CD4-positive, alpha-beta T cell treated with Interferon gamma for 1 hour (primary cell): ENCODE data around the gene TMEM132D.
"Not testable (repeated sequence)": the region's sequence is repeated elsewhere in the genome, so short reads cannot be mapped to it uniquely, and the experiment has no call there.

Source experiments
- DNase-seq: peaks from one replicate; pipeline ENCODE4 v3.0.0-alpha.2; 2020

Gene TMEM132D

DNA sequence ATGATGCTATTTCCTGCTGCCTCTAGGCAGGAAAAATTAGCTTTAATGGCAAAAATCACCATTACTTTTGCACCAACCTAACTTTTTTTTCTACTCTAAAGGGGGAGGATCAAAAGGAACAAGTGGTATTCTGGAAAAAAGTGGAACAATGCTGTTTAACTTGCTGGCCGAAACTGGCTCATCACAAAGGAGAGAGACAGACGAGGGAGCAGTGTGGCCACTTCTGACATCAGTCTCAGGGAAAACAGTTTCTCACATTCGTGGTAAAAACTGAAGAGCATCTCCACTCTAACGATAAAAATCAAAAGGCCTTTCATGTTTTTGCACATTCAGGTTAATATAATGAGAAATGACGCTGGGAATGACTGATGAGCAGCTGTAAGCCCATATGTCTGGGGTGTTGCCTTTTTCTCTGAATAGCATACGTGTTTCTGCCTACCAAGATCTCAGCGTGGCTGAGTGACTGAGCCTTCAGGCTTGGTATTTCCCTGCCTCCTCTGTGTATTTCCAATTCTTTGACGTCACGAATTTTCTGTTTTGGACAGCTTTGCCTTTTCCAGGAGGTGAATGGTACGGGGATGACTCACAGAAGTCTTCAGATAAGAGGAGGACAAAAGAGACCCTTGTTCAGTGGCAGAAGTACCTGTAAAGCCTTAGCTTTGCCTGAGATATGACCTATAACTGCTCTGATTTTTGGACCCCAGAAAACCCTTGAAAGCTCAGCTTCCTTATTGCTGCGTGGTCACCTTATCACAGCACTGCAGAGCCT, 691.8 kb downstream of the TMEM132D start:
- no peak for DNase-seq

- DNase-seq, result no peak
These were observed 695.3 kb downstream of the TMEM132D start for GRCh38 chr12:129208566-129208965.

- DNase-seq, result no peak
These were observed 696.7 kb downstream of the TMEM132D start for GRCh38 chr12:129207084-129207483.

DNA sequence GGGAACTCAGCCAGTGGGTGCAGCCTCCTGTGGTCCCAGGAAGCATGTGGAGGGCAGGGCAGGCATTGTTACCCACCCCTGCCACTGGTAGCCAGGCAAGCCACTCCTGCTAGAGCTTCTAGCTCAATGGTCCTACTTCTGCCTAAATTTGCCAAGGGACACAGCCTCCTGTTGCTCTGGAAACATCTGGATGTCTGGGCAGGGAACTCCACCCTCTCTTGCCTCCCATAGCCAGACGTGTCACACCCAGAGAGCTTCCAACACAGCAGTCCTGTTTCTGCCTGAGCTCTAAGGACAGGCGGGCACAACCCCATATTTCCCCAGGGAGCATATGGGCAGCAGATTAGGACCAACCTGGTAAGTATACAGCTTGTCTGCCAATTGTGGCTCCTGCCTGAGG, 700.4 kb downstream of the TMEM132D start:
- DNase-seq, result no peak

DNA sequence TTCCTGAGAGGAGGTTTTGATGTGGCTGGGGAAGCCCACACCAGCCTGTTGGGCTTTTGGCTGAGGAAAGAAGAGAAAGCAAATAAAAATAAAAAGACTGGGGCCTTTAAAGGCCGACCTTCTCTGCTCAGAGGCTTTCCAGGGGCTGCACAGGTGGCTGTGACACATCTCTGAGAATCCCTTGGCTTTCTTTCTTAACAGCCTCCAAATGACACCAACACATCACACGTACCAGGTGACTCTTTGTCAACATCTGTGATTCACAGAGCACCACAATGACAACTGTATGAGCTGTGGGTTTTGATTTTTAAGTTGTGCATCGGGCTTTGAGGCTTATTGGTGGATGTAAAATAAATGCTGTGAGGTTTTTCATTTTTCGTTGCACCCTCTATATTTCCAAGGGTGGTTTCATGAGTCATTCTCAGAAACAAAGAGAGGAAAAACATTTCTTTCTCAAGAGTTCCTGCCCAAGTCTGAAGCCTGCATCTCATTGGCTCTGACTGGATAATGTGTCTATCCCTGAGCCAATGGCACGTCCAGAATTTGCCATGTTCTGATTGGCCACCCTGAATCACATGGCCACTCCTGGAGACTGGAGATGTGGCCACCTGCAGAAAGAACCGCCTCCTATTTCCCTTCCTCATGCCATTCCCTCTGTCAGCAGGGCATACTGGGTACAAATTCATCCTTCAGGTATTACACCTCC, 701.6 kb downstream of the TMEM132D start:
- no peak for DNase-seq

- DNase-seq, result no peak
These were observed 702.8 kb downstream of the TMEM132D start for GRCh38 chr12:129201029-129201428.

DNA sequence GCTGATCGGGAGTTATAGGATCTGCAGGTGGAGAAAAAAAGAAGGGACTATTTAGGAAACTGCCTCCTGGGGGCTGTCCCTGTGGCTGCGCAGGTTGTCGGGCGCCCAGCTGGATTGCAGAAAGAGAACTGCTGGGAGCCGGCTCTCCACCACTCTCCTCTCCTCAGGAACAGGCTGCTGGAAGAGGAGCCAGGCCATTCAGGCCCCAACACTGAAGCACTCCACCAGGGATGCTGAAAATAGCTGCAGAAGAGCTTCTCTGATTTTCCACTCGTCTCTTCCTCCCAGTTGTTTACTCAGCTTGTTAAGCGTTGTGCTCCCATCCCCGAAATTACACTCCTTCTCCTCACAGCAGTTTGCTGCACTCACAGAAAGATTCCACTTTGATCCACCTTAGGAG, 703.2 kb downstream of the TMEM132D start:
- no peak for DNase-seq

DNA sequence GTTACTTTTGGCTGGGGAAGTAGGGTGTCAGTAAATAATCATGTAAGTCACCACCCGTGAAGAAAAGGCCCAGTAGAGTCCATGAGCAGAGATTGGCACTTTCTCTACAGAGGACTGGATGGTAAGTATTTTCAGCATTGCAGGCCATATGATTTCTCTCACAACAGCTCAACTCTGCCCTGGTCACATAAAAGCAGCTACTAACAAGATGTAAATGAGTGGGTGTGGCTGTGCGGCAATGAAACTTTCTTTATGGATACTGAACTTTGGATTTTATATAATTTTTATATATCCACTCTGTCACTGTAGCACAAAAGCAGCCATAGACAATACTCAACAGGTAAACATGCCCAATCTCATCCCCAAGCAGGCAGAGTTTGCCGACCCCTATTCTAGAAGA, 706.9 kb downstream of the TMEM132D start:
- no peak for DNase-seq

DNA sequence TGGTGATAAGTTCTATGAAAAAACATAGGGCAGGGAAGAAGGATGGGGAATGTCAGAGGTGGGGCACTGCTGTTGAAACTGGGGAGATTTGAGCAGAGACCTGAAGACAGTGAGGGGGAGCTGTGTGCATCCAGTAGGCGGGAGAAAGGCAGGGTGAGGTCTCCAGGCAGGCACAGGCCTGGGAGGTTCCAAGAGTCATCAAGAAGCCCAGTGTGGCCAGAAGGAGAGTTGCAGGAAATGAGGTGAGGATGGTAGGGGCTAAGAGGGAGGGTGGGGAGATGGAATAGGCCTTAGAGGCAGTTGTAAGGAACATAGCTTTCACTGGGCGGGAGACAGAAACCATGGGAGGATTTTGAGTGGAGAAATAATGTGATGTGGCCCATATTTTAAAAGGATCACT, 708.7 kb downstream of the TMEM132D start:
- no peak for DNase-seq

GRCh38 chr12:129193263-129193871, 710.5 kb downstream of the TMEM132D start:
- no peak for DNase-seq

- no peak for DNase-seq
These were observed 713.0 kb downstream of the TMEM132D start for GRCh38 chr12:129190827-129191226.

DNA sequence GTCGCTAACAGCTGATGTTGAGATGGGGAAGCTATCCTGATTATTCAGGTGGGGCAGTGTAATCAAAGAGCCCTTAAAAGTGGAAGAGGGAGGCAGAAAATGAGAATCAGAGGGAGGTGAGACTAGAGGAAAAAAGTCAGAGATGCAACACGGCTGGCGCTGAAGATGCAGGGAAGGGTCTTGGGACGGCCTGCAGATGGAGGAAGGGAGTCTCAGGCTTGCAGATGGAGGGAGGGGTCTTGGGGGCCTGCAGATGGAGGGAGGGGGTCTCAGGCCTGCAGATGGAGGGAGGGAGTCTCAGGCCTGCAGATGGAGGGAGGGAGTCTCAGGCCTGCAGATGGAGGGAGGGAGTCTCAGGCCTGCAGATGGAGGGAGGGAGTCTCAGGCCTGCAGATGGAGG, 713.9 kb downstream of the TMEM132D start:
- not testable (repeated sequence) for DNase-seq

GRCh38 chr12:129186952-129187351, 716.9 kb downstream of the TMEM132D start:
- no peak for DNase-seq

GRCh38 chr12:129185855-129186254, 718.0 kb downstream of the TMEM132D start:
- no peak for DNase-seq

DNA sequence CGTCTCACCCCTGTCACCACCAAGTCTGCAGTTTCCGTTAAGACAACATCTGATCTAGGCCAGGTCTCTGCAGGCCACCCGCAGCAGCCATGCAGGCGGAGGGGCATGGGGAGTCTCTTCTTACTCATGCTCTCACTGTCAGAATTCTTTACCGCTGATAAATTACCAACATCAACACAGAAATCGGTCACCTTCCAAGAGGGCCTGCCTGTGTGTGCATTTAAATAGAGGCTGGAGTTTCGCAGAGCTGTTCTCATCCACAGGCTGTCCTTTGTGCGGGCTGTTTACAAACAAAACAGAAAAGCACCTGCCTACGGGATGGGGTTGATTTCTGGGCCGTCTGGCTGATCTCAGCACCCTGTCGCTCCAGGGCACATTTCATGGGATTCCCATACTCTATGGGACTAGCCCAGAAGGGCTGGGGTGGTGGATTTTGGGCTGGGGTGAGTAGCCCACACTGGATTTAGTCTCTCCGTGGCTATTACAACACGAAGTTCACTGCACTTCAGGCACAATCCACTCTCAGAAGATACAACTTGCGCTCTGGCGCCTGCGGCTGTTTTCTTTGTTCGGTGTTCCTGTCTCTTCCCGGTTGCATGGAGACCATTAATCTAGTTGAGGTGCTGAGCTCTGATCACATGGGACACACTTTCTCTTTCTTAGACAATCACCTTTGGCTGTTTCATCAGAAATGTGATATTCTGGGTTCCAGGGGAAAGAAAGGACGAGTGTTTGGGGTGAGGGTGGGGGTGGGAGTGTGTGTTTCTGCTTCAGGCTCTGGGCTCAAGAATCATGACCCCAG, 719.5 kb downstream of the TMEM132D start:
- DNase-seq, result no peak

DNA sequence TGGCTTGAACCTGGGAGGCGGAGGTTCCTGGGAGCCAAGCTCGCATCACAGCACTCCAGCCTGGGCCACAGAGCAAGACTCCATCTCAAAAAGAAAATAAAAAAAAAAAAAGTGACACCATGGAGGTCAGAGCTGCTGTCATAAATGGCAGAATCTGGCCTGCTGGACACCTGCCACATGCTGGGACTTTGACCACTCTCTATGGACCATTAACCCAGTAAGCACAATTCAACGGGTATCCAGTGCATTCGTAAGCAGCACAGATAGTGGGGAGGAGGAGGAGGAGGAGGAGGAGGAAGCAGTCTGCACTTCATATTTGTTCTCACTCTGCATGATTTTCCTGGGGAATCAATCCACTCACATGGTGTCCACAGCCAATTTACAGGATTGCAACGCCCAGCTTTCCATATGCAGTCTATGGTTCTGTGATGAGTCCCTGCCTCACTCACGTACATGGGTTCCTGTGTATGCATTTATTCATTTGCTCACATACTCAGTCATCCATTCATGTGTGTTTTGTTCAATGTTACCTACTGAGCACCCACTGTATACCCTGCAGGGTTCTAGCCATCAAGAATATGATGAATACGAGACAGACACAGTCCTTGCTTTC, 723.8 kb downstream of the TMEM132D start:
- DNase-seq, result no peak

DNA sequence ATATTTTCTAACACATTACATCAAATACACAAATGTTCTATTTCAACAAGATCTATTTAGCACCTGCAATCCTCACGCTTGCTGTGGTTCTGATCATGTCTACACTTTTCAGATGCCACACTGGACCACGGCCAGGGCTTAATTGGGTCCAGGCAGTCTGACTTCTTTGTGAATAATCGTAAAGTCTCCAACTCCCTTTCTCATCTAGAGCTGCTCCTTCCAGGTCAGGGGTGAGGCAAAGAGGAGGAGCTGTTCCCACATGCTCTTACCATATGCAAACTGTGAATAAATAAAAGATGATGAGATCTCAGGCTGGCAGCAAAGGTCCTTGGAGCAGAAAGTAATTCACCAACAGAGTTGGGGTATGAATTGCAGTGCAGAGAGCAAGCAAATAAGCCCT, 733.9 kb downstream of the TMEM132D start:
- no peak for DNase-seq

GRCh38 chr12:129163861-129164260, 740.0 kb downstream of the TMEM132D start:
- no peak for DNase-seq

GRCh38 chr12:129163461-129163860, 740.4 kb downstream of the TMEM132D start:
- no peak for DNase-seq

DNA sequence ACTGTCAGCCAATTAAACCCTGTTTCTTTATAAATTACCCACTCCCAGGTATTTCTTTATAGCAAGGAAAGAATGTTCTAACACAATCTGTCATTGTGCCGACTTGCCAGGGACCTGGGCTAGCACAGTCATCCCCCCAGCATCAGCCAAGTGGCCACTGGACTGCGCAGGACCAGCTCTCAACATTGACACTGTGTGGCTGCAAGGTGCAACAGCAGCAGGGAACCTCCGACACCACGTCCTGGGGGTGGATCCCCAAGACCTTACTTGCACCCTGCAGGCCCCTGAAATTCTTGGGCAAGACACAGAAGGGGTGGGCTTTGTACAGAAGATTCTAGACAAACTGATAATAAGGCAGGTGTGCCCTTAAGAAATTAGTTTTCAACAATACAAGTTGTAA, 741.0 kb downstream of the TMEM132D start:
- no peak for DNase-seq

GRCh38 chr12:129161511-129161910, 742.3 kb downstream of the TMEM132D start:
- no peak for DNase-seq

- DNase-seq, result no peak
These were observed 743.5 kb downstream of the TMEM132D start for GRCh38 chr12:129160282-129160681.
